ENCODE results near the gene HSD17B14.
"Not testable (repeated sequence)": the region's sequence is repeated elsewhere in the genome, so short reads cannot be mapped to it uniquely, and the experiment has no call there.

The HSD17B14 gene

DNA sequence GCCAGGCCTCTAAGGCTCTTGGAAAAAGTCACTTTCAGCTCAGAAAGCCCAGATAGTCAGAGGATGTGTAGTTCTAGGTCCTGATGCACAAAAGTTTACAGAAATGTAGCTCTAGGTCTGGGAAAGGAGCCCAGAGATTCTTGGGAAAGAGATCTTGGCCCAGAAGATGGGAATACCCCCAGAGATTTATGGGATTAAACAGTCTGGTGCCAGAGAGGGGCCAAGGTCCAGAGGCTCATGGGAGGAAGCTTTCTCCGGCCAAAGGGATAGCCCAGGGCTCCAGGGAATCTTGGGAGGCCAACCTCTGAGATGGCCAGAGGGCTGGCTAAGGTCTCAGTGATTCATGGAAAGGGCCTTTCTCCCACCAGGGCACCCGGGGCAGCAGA lies 40.6 kb downstream of the HSD17B14 start:
- DNase-seq, result no peak

DNA sequence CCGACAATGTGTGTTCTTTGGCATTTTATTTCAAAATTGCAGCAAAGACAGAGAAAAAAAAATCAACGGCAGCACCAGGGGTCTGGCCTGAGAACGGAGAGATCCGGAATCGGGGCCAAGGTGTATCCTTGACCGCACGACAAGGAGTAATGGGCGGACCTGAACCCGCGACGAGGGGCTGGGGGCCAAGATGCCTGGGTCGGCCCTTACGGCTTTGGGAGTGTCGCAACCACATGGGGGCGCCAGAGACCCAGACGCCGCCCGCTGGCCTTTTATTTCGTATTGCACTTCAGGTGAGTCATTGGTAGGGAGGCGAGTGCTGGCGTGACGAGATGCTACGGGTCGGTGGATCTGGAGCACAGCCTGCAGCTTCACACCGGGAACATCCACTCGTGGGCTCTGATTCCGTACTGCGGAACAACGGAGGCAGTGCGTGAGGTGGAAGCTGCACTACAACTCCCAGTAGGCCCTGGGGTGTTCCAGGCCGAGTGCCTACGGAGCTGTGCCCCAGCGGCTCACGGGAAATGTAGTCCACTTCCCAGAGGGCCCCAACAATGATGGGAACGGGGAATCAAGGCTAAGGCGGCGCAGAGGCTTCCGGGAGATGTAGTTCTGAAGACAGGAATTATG lies 41.1 kb downstream of the HSD17B14 start:
- peak; percentile 84 for DNase-seq

DNA sequence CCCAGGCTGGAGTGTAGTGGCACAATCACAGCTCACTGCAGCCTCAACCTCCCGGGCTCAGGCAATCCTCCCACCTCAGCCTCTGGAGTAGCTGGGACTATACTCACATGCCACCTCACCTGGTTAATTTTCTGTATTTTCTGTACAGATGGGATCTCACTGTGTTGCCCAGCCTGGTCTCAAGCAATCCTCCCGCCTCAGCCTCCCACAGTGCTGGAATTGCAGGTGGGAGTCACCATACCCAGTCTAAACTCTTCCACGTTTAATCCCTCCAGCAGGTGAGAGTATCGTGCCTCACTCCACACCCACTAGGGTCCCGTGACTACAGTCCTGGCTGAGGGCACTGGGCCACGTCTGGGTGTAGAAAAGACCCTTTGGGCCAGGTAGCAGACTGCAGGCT lies 42.0 kb downstream of the HSD17B14 start:
- no peak for DNase-seq

DNA sequence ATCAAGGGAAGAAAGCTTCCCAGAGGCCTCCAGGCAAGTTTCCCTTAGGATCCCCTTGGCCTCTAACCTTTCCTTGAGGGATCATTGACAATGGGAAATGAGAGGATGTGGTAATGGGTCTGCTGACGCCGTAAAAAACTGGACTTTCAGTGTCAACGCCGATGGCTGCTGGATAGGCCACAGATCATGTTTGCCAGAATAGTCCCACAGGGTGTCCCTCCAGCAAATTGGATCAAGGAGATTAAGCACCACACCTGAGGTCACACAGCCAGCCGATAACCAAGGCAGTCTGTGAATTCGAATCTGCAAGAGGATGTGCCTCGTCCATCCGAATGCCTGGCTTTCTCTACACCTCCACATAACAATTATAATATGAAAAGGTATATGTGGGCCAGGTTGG lies 43.0 kb downstream of the HSD17B14 start:
- no peak for DNase-seq

DNA sequence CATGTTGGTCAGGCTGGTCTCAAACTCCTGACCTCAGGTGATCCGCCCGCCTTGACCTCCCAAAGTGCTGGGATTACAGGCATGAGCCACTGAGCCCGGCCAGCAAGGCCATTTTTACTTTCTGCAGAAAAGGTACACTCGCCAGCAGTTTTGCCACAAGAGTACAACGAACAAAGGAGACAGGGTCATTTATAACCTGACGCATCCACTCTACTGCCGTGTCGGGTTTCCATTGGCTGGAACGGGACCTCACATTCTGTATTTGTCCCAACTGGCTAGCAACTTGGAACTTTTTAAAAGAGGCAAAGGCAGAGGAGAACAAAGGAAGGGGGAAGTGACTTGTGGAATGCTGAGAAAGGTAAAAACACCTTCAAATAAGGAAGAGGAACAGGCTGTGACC lies 49.0 kb downstream of the HSD17B14 start:
- not testable (repeated sequence) for DNase-seq

DNA sequence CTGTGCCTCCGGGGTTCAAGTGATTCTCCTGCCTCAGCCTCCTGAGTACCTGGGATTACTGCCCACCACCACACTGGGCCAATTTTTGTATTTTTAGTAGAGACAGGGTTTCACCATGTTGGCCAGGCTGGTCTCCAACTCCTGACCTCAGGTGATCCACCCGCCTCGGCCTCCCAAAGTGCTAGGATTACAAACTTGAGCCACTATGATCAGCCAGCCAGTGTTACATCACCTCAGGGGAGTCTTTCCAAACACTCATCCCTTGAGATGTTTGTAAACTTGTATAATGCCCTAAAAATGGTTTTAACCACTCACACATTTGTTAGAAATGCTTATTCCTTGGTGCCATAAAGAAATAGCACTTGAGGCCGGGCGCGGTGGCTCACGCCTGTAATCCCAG lies 49.9 kb downstream of the HSD17B14 start:
- not testable (repeated sequence) for DNase-seq

DNA sequence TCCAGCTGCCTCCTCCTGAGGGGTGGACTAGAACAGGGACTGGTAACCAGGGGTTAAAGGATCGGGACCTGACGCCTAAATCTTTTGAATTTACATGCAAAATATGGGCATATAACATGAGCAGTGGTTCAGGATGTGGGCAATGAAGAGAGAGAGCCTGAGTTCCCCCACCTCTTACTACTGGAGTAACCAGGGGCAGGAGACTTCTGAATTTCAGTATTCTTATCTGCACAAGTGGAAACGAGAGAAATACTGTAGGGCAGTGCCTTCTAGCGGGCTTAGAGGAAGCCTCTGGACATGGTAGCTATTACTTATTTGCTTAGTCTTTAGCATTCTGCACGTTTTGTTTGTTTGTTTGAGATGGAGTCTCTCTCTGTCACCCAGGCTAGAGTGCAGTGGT lies 51.8 kb downstream of the HSD17B14 start:
- no peak for DNase-seq

DNA sequence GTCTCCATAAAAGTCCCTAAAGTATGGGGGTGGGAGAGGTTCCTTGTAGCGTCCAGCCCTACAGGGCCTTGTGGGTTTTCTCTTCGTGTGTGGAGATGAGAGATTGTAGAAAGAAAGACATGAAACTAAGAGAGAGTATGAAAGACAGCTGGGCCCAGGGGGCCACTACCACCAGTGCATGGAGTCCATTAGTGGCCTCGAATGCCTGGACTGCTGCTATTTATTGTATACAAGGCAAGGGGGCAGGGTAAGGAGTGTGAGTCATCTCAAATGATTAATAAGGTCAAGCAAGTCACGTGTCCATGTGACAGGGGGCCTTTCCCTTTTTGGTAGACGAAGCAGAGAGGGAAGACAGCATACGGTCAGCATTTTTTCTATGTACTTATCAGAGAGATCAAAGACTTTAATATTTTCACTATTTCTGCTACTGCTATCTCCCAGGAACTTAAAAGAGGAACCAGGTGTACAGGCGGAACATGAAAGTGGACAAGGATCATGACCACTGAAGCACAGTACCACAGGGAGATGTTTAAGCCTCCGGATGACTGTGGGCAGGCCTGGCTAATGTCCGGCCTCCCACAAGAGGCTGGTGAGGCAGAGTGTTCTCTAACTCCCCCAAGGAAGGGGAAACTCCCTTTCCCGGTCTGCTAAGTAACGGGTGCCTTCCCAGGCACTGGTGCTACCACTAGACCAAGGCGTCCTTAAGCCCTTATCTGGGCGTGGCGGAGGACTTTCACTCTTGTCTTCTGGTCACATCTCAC lies 55.5 kb downstream of the HSD17B14 start:
- no peak for DNase-seq

DNA sequence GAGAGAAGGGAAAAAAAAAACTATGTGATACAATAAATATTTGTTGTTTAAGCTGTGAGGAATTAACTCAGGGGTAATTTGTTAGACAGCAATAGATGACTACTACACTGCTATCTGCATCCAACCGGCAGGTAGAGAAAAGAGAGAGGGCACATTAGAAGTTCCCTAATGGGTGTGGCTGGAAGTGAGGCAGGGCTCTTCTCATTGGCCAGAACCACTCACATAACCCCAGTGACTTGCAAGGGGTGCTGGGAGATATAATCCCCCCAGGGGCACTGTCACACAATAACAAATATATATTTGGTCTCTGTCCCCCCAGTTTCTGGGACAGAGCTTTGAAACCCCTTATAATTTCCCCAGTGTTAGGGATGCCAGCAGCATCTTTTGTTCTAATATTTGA lies 56.7 kb downstream of the HSD17B14 start:
- no peak for DNase-seq

DNA sequence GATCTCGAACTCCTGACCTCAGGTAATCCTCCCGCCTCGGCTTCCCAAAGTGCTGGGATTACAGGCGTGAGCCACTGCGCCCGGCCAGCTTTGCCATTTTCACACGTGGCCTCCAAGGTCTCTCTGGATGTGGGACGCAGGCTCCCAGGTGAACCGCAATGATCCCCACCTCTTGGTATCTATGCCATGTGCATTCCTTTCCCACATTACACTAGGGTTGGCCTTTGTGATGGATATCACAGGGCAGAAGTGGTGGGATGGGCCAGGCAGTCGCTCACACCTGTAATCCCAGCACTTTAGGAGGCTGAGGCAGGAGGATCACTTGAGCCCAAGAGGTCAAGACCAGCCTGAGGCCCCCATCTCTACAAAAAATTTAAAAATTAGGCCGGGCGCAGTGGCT lies 58.6 kb downstream of the HSD17B14 start:
- no peak for DNase-seq

DNA sequence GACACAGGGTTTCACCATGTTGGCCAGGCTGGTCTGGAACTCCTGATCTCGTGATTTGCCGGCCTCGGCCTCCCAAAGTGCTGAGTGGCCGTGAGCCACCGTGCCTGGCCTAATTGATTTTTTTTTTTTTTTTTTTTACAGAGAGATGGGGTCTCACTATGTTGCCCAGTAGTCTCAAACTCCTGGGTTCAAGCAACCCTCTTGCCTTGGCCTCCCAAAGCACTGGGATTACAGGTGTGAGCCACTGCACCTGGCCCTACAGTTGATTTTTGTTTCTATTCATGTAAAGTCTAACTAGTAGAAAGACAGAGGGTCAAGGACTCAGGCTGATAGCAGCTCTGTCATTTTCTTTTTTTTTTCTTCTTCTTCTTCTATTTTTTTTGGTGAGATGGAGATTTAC lies 59.2 kb downstream of the HSD17B14 start:
- no peak for DNase-seq

DNA sequence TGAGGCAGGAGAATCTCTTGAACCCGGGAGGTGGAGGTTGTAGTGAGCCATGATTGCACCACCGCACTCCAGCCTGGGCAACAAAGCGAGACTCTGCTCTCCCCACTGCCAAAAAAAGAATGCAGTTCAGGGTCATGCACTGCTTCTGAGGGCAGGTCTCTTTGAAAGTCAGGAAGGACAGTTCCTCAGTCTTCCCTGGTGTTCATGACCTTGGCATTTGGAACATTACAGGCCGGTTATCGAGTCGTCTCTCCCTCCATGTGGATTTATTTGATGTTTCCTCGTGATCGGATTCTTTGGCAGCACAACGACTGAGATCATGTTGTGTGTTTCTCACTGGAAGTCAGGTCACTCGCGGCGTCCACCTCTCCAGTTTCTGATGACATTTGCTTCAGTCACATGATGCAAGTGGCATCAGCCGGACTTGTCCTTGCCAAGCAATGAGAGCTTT lies 63.8 kb downstream of the HSD17B14 start:
- no peak for DNase-seq

DNA sequence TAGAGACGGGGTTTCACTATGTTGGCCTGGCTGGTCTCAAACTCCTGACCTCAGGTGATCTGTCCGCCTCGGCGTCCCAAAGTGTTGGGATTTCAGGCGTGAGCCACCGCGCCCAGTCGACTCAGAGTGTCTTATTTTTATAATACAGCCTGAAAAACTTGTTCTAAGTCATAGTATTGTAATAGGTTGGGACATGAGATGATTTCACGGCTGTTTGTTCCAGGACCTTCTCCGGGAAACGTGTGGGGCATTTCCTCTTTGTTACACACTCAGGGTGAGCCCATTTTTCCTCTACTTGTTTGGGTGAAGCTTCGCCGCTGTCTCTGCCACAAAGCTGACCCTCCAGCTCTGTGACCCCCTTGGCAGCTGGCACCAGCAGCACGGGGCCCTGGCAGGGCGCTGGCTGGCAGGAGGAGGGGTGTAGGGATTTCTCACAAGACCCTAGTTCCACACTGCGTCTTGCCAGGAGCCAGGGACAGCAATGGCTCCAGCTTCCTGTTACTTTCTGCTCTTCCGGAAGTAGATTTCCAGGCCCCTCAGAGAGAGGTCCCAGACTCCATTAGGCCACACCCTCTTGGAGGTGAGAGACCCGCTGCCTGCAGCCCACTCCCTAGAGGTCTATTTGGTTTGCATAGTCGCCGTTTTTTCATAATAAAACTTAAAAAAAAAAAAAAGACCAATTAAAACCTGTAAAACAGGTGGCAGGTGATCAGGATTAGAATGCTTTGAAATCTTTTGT lies 65.4 kb downstream of the HSD17B14 start:
- no peak for DNase-seq

DNA sequence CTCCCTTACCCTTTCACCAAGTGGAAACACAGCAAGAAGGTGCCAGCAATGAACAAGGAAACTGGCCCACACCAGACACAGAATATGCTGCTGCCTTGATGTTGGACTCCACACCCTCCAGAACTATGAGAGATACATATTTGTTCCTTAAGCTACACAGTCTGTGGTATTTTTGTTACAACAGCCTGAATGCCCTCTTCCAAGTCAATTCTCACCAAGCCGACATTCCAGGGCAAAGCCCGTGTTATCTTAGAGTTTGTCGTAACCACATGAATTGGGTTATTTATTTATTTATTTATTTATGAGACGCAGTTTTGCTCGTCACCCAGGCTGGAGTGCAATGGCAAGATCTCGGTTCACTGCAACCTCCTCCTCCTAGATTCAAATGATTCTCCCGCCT lies 66.0 kb downstream of the HSD17B14 start:
- DNase-seq, result no peak

DNA sequence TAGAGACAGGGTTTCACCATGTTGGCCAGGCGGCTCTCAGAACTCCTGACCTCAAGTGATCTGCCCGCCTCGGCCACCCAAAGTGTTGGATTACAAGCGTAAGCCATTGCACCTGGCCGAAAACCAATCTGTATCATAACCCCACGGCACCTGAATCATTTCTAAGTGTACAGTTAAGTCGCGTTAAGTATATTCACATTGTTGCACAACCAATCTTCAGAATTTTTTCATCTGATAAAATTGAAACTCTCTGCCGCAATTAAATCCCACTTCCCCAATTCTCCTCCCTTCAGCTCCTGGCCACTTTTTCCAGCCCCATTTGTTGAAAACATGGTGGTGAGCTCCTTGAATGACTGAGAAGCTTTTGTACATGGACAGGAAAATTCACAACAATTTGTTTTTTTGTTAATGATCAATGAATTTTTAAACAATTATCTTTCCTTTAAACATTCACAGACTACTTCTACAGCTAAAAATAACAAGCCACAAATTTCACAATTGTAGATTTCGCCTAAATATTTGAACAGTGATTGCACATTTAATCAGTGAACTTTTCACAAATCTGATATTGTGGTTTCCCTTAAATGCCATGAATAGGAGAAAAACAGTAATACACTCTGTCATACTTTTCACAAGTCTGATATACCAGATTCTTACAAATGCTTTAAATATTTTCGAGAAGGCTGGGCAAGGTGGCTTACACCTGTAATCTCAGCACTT lies 67.1 kb downstream of the HSD17B14 start:
- DNase-seq, result no peak

DNA sequence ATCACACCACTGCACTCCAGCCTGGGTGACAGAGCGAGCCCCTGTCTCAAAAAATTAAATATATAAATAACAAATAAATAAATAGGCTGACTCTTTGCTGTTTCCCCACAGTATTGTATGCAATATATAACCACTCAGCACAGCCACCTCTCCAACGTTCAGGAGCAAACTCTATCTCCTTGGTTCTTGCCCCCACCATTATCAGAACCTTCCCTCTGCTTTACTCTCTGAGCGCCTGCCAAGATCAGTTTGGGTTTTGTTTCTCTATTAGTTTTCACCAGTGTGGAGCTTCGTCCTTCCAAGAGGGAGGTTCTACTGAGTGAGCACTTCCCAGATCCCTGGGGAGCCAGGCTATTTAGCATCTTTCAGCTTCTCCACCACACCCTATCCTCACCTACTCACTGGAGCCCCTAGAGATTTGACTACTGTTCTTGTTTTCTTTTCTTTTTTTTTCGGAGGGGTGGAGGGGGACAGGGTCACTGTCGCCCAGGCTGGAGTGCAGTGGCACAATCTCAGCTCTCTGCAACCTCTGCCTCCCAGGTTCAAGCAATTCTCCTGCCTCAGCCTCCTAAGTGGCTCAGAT lies 68.0 kb downstream of the HSD17B14 start:
- DNase-seq, result not testable (repeated sequence)

DNA sequence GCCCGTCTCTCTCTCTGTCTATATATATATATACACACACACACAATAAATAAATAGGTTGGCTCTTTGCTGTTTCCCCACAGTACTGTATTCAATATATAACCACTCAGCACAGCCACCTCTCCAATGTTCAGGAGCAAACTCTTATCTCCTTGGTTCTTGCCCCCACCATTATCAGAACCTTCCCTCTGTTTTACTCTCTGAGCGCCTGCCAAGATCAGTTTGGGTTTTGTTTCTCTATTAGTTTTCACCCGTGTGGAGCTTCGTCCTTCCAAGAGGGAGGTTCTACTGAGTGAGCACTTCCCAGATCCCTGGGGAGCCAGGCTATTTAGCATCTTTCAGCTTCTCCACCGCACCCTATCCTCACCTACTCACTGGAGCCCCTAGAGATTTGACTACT lies 70.5 kb downstream of the HSD17B14 start:
- not testable (repeated sequence) for DNase-seq
